Activated T-helper 1 cell treated with anti-CD3 and anti-CD28 coated beads, Interleukin-12 subunit alpha, Interleukin-12 subunit beta, Interleukin-2, Interleukin-4 antibody, amounts not matched to agents 30 ng/mL and 10 ng/mL and 1 ng/mL, durations not matched to agents 14 hours and 24 hours and 36 hours (primary cell): Measurements from ENCODE around the gene NCSTN. TPM values are rescaled to one million over a fixed set of nuclear protein-coding genes. Genes with fewer than 3 reads are reported as not detected.

ENCODE experiments used
- DNase-seq: peaks from one replicate; pipeline ENCODE4 v3.0.0; 2021; ENCODE audit warnings: low spot score
- H3K27ac Mint-ChIP-seq: one replicate; pipeline ENCODE4 v1.8.0; 2021; ENCODE audit warnings: mild to moderate bottlenecking, mixed read lengths
- H3K27me3 Mint-ChIP-seq: one replicate; pipeline ENCODE4 v1.8.0; 2022; ENCODE audit warnings: mild to moderate bottlenecking, moderate library complexity, mixed read lengths; ENCODE audit not compliant: insufficient read depth
- H3K36me3 Mint-ChIP-seq: one replicate; pipeline ENCODE4 v1.8.0; 2021; ENCODE audit warnings: low read depth, mixed read lengths
- H3K4me1 Mint-ChIP-seq: one replicate; pipeline ENCODE4 v1.8.0; 2021; ENCODE audit warnings: low read depth, mixed read lengths
- H3K4me3 Mint-ChIP-seq: one replicate; pipeline ENCODE4 v1.8.0; 2021; ENCODE audit warnings: mild to moderate bottlenecking, moderate library complexity, mixed read lengths
- H3K9me3 Mint-ChIP-seq: one replicate; pipeline ENCODE4 v1.8.0; 2021; ENCODE audit warnings: mixed read lengths
- intact Hi-C: fragments of 100-400 bp; cut with micrococcal nuclease; formaldehyde crosslinking; loops from one replicate; pipeline ENCODE4 v1.15.1; 2024
- total RNA-seq: library from RNA; stranded (reverse); gene quantifications from 2 replicates; pipeline ENCODE4 v1.2.3, GENCODE V29; 2022

NCSTN gene
- total RNA-seq, 1 donor from 2014 or later, result 74.8 TPM

DNA sequence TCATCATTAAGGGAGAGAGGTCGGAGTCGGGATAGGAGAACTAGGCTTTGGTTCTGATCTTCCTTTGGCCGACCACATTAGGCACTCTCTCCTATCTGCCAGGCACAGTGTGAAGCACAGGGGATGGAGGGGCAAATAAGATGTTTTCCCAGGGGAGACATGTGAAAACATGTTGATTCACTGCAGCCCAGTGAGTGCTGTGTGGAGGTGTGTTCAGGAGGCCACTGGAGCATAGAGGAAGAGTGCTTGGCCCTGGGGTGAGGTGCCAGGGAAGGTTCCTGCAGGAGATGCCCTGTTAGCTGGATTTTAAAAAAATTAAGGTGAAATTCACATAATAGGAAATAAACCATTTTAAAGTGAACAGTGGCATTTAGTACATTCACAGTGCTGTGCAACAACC is 60.9 kb downstream of the NCSTN start:
- intact Hi-C loops, result no loop called here
- DNase-seq, result no peak
- no peaks in the 10 kb centered on the region for H3K36me3 Mint-ChIP-seq
- no peak overlapping the region for H3K27ac Mint-ChIP-seq
- no peaks in the 10 kb centered on the region for H3K9me3 Mint-ChIP-seq
- peaks cover 1% of the 10 kb centered on the region for H3K4me1 Mint-ChIP-seq
- peaks cover 33% of the 10 kb centered on the region for H3K27me3 Mint-ChIP-seq
- H3K4me3 Mint-ChIP-seq, result no peak overlapping the region

DNA sequence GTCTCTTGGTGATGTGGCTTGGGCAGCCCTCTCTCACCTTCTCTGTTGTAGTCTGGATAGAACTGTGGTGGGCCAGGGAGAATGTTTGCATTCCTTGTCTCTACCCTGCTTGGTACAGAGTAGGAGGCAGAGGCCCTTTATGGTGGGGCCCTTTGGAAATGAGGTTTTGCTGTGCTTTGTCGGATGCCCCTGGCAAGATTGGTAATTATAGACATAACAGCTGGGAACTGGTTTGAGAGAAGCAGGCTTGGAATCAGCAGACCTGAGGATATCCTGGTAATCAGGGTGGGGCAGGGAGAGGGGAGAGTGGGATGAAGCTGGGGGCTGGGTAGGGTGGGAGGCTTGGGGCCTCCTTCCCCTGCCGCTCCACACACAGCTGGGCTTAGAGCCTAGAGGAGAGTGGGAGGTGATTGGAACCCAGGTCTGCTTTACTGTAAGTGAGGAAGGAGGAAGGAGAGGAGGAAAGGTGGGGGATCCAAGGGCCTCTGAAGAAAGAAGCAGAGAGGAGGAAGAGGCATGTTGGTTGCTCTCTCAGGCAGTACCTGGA is 62.2 kb downstream of the NCSTN start:
- no peaks in the 10 kb centered on the region for H3K36me3 Mint-ChIP-seq
- DNase-seq, result no peak
- peaks cover 30% of the 10 kb centered on the region for H3K27me3 Mint-ChIP-seq
- intact Hi-C loops, result no loop called here
- H3K27ac Mint-ChIP-seq, result no peak overlapping the region
- no peaks in the 10 kb centered on the region for H3K9me3 Mint-ChIP-seq
- no peak overlapping the region for H3K4me3 Mint-ChIP-seq
- H3K4me1 Mint-ChIP-seq, result no peaks in the 10 kb centered on the region

DNA sequence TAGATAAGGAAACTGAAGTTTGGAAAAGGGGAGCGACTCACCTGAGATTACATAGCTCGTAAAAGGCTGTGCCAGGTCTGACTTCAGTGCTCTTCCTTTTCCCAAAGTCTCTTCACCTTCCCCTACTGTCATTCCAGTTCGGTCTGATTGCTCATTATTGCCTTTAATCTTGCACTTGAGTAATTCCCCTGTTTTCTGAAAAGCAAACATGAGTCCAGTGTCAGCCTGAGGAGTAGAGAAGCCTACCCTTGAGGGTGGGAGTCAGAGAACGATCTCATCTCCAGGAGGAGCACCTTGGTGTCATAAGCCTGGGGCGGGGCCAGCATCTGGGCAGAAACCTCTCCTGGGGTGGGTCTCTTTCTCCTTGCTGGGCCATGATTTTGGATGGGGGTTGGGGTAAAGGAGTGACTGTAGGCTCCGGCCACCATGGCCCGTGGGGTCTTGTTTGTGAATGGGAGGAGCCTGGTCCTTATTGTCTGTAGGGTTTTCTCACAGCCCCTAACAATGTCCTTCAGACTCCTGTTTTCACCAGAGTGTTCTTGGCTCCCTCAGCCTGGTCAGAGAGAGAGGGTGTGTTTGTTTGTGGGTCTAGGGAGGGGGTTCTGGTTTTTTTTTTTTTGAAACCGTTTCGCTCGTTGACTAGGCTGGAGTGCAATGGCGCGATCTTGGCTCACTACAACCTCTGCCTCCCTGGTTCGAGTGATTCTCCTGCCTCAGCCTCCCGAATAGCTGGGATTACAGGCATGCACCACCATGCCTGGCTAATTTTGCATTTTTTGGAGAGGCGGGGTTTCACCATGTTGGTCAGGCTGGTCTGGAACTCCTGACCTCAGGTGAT is 63.2 kb downstream of the NCSTN start:
- intact Hi-C loops, result no loop called here
- no peak overlapping the region for H3K4me3 Mint-ChIP-seq
- H3K9me3 Mint-ChIP-seq, result no peaks in the 10 kb centered on the region

DNA sequence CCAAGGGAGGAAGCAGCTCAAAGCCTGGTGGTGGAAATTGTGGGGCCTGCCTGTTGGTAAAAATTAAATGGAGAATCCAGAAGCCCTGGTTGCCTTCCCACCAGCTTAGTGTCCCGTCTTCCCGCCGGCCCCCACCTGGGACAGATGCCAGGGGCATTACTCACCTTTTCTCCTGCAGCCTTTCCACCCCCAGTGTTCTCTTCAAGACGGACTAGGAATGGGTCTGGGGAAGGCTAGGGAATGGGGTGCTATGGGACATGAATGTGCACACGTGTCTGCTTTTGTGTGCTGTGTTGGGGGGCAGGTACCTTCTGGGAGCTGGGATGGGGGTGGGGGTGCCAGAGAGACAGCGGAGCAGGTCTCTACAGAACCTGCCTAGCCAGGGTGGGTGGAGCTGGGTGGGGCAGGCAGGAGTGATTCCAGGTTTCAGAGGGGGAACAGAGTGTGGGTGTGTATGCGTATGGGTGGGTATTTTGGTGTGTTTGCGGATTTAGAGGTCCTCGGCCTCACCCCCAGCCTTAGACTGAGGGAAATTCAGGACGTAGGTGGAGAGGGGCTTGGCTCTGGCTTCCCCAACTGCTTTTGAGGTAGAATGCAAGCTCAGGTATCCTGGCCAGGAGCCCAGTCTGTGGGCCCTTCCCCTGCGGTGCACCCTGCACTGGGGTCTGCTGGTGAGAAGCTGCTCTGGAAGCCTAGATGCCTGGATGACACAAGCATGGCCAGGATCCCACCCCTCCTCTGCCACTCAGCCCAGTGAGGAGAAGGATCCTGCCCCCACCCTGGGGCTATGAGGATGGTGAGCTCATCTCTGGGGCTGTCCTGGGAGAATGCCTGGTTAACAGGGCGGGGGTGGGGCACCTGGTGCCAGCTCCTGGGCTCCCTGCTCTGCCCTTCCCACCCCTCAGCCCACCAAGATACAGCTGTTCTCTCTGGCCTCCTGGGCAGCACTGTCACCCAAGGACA is 64.9 kb downstream of the NCSTN start:
- Mint-ChIP-seq H3K9me3 (no peaks in the 10 kb centered on the region), H3K27me3 (peaks cover 14% of the 10 kb centered on the region), H3K36me3 (no peaks in the 10 kb centered on the region), H3K4me1 (no peaks in the 10 kb centered on the region), H3K4me3 (no peak overlapping the region), H3K27ac (no peak overlapping the region)
- DNase-seq, result no peak
- intact Hi-C loops, result no loop called here

More for the DNA sequence above, 63.2 kb downstream of the NCSTN start:
- H3K27ac Mint-ChIP-seq, result no peak overlapping the region
- no peak for DNase-seq
- no peaks in the 10 kb centered on the region for H3K36me3 Mint-ChIP-seq
- peaks cover 26% of the 10 kb centered on the region for H3K27me3 Mint-ChIP-seq
- H3K4me1 Mint-ChIP-seq, result no peaks in the 10 kb centered on the region

Other genes starting within 250 kb of the NCSTN start
- 25.5 and 26.3 TPM in 2 replicates for gene IGSF8, start 244.8 kb upstream of the NCSTN start, total RNA-seq
- gene ATP1A2, start 227.6 kb upstream of the NCSTN start, total RNA-seq, result not detected in 2 replicates
- gene ATP1A4, start 191.8 kb upstream of the NCSTN start, total RNA-seq, result not detected in 2 replicates
- gene CASQ1, start 152.8 kb upstream of the NCSTN start, total RNA-seq, result not detected in 2 replicates
- gene PEA15, start 138.0 kb upstream of the NCSTN start, total RNA-seq, result 71.2 and 71.3 TPM in 2 replicates
- gene DCAF8, start 80.8 kb upstream of the NCSTN start, total RNA-seq, result 112 and 117 TPM in 2 replicates
- 55.9 and 59.0 TPM in 2 replicates for gene PEX19, start 58.2 kb upstream of the NCSTN start, total RNA-seq
- 123 and 126 TPM in 2 replicates for gene COPA, start 133 bp upstream of the NCSTN start, total RNA-seq
- gene NHLH1, start 23.7 kb downstream of the NCSTN start, total RNA-seq, result 0.52 and 0.66 TPM in 2 replicates
- not detected in 2 replicates for gene VANGL2, start 57.2 kb downstream of the NCSTN start, total RNA-seq
- gene SLAMF6, start 179.9 kb downstream of the NCSTN start, total RNA-seq, result 46.8 and 50.1 TPM in 2 replicates
- 16.3 and 17.2 TPM in 2 replicates for gene CD84, start 236.1 kb downstream of the NCSTN start, total RNA-seq